Measurements from ENCODE around the gene HFE. TPM values are rescaled to one million over a fixed set of nuclear protein-coding genes. Genes with fewer than 3 reads are reported as not detected.

HFE gene
- total and polyA plus RNA-seq, 2 of the 13 experiments (the other 11 are each of a cell fraction or from before 2014, with no cell fraction given): 3.7 to 6.3 TPM

GRCh38 chr6:26045065-26045927 is 41.9 kb upstream of the HFE start (continued):
- TF ChIP-seq ATF3 (CRISPR knock-in tag; IDR thresholded peaks at IDR 0.05): peak; percentile 79; the same call in 1 of the 2 replicates
- peak; percentile 54; the same call in 1 of the 3 replicates for TF ChIP-seq MXI1 (IDR thresholded peaks at IDR 0.05; ENCODE audit: borderline replicate concordance, low read depth, low read length)
- peak; percentile 86 for TF ChIP-seq ZHX1 (CRISPR knock-in tag; IDR thresholded peaks at IDR 0.05; ENCODE audit: low read depth)
- no peak for TF ChIP-seq ZNF318 (CRISPR knock-in tag; IDR thresholded peaks at IDR 0.05)
- no peak for TF ChIP-seq ZNF670 (CRISPR knock-in tag; IDR thresholded peaks at IDR 0.05; ENCODE audit: borderline replicate concordance)
- TF ChIP-seq BHLHE40 (IDR thresholded peaks at IDR 0.05; ENCODE audit: low read length): no peak
- no peak for TF ChIP-seq ZNF776 (CRISPR knock-in tag; IDR thresholded peaks at IDR 0.05)
- no peak for TF ChIP-seq RELA (CRISPR knock-in tag; IDR thresholded peaks at IDR 0.05)
- peak; percentile 97 for TF ChIP-seq IRX3 (CRISPR knock-in tag; IDR thresholded peaks at IDR 0.05; ENCODE audit: borderline replicate concordance, low read depth)
- TF ChIP-seq, protein P1, sequence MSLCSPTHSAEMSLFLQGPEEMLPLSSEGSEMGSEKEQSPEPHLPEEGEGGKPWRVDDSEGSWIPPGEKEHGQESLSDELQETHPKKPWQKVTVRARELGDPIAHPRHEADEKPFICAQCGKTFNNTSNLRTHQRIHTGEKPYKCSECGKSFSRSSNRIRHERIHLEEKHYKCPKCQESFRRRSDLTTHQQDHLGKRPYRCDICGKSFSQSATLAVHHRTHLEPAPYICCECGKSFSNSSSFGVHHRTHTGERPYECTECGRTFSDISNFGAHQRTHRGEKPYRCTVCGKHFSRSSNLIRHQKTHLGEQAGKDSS (CRISPR knock-in tag; IDR thresholded peaks at IDR 0.05; ENCODE audit: borderline replicate concordance, low read depth): peak; percentile 95
- peak; percentile 58; the same call in 1 of the 2 replicates for TF ChIP-seq ZNF33B (CRISPR knock-in tag; IDR thresholded peaks at IDR 0.05)
